HepG2 (cell line): Measurements from ENCODE around the gene TRAK1. TPM values are rescaled to one million over a fixed set of nuclear protein-coding genes. Genes with fewer than 3 reads are reported as not detected.

ENCODE experiments used
- ATF1 ChIP-seq: IDR thresholded peaks from 2 replicates; pipeline ENCODE4 v1.6.1; 2016; ENCODE audit warnings: mild to moderate bottlenecking, control low read depth
- CREM ChIP-seq, 2 experiments: sonication (generic) in 1 of 2; formaldehyde crosslinking in 1 of 2; IDR thresholded peaks; 2 replicates each; pipeline versions ENCODE4 v1.4.0 to v1.6.1; 2016 to 2020; ENCODE audit warnings: antibody characterized with exemption in 1 of 2, mild to moderate bottlenecking in 1 of 2, missing genetic modification reagents in 1 of 2
- GTF2F1 ChIP-seq: fragments of 150-350 bp; IDR thresholded peaks from 2 replicates; pipeline ENCODE4 v1.6.1; 2014; ENCODE audit warnings: low read length
- HBP1 ChIP-seq: IDR thresholded peaks from 2 replicates; pipeline ENCODE4 v1.6.1; 2016; ENCODE audit warnings: low read depth, control low read depth
- KLF6 ChIP-seq: IDR thresholded peaks from 2 replicates; pipeline ENCODE4 v1.8.0; 2016; ENCODE audit warnings: missing biosample characterization, missing genetic modification reagents
- NFIC ChIP-seq: IDR thresholded peaks from 2 replicates; pipeline ENCODE4 v1.6.1; 2012; ENCODE audit warnings: mild to moderate bottlenecking, low read length, inconsistent platforms
- NONO ChIP-seq, 2 experiments: fragments of 450-650 bp in 1 of 2; sonication (generic) in 1 of 2; formaldehyde crosslinking in 1 of 2; IDR thresholded peaks in 1 of 2; conservative IDR thresholded peaks in 1 of 2; 2 replicates each; pipeline versions ENCODE4 v1.6.1 to v1.8.0; 2017 to 2022; ENCODE audit warnings: mild to moderate bottlenecking in 1 of 2, missing genetic modification reagents in 1 of 2, moderate library complexity in 1 of 2
- PRDM4 ChIP-seq: sonication (generic); formaldehyde crosslinking; IDR thresholded peaks from 2 replicates; pipeline ENCODE4 v1.9.0; 2021; ENCODE audit warnings: missing genetic modification reagents, borderline replicate concordance
- RERE ChIP-seq: IDR thresholded peaks from 2 replicates; pipeline ENCODE4 v1.6.1; 2016; ENCODE audit warnings: low read depth, missing genetic modification reagents, missing compliant biosample characterization
- TARDBP ChIP-seq: sonication (generic); formaldehyde crosslinking; IDR thresholded peaks from 2 replicates; pipeline ENCODE4 v1.8.0; 2022; ENCODE audit warnings: mild to moderate bottlenecking, missing genetic modification reagents
- TRIM24 ChIP-seq: sonication (generic); formaldehyde crosslinking; IDR thresholded peaks from 2 replicates; pipeline ENCODE4 v1.8.0; 2022; ENCODE audit warnings: mild to moderate bottlenecking, missing genetic modification reagents
- ZFX ChIP-seq: sonication (generic); formaldehyde crosslinking; IDR thresholded peaks from 2 replicates; pipeline ENCODE4 v1.4.0; 2020; ENCODE audit warnings: mild to moderate bottlenecking, low read depth, missing genetic modification reagents, moderate library complexity
- ZNF160 ChIP-seq: sonication (generic); formaldehyde crosslinking; IDR thresholded peaks from 2 replicates; pipeline ENCODE4 v1.8.0; 2022; ENCODE audit warnings: mild to moderate bottlenecking, inconsistent platforms, missing genetic modification reagents
- ZNF232 ChIP-seq: sonication (generic); formaldehyde crosslinking; IDR thresholded peaks from 2 replicates; pipeline ENCODE4 v1.4.0; 2020; ENCODE audit warnings: missing genetic modification reagents, borderline replicate concordance
- ZNF331 ChIP-seq: sonication (generic); formaldehyde crosslinking; IDR thresholded peaks from 2 replicates; pipeline ENCODE4 v1.4.0; 2020; ENCODE audit warnings: missing genetic modification reagents
- ZNF383 ChIP-seq: sonication (generic); formaldehyde crosslinking; IDR thresholded peaks from 2 replicates; pipeline ENCODE4 v1.4.0; 2020; ENCODE audit warnings: missing genetic modification reagents, mild to moderate bottlenecking, borderline replicate concordance
- ZNF883 ChIP-seq: sonication (generic); formaldehyde crosslinking; IDR thresholded peaks from 2 replicates; pipeline ENCODE4 v1.5.1; 2020; ENCODE audit warnings: mild to moderate bottlenecking, missing genetic modification reagents; ENCODE audit errors: not compliant biosample characterization
- ZSCAN21 ChIP-seq: sonication (generic); formaldehyde crosslinking; IDR thresholded peaks from 2 replicates; pipeline ENCODE4 v1.8.0; 2022; ENCODE audit warnings: mild to moderate bottlenecking, missing genetic modification reagents, moderate library complexity, borderline replicate concordance
- polyA plus RNA-seq, 8 experiments: library from polyadenylated mRNA; depleted of rRNA in 3 of 8; stranded (reverse) in 7 of 8; unstranded in 1 of 8; fragments of >200 nt; fragmentation: Illumina TruSeq in 4 of 8; extraction: Trizol in 4 of 8; gene quantifications; 2 replicates each; pipeline versions ENCODE4 v1.2.1 to v1.2.3, GENCODE V29; 2011 to 2016; ENCODE audit warnings: low read depth in 4 of 8, missing spikeins in 1 of 8, mixed read lengths in 1 of 8; ENCODE audit not compliant: insufficient read depth in 1 of 8
- total RNA-seq, 5 experiments: library from RNA; depleted of rRNA; stranded (reverse); fragments of >200 nt; fragmentation: Illumina TruSeq; extraction: Trizol; gene quantifications; 2 replicates each; pipeline ENCODE4 v1.2.3, GENCODE V29; 2016; ENCODE audit warnings: low read depth in 1 of 5

TRAK1 gene
- total and polyA plus RNA-seq, 2 of the 13 experiments (the other 11 are each of a cell fraction or from before 2014, with no cell fraction given) = 20.5 to 46.6 TPM

- TF ChIP-seq HBP1 (CRISPR knock-in tag) (no peak), TRIM24 (CRISPR knock-in tag) (no peak), KLF6 (CRISPR knock-in tag) (no peak), RERE (CRISPR knock-in tag) (no peak), ZNF331 (no peak), NONO (IDR thresholded peaks at IDR 0.05) (no peak), NONO (CRISPR knock-in tag; conservative IDR thresholded peaks at IDR 0.05) (no peak), GTF2F1 (no peak), ATF1 (CRISPR knock-in tag) (no peak), ZNF160 (CRISPR knock-in tag) (no peak), CREM (IDR thresholded peaks at IDR 0.05) (no peak), CREM (CRISPR knock-in tag; IDR thresholded peaks at IDR 0.05) (no peak), NFIC (no peak), ZNF883 (CRISPR knock-in tag) (no peak), ZNF383 (CRISPR knock-in tag) (no peak), PRDM4 (CRISPR knock-in tag) (no peak), ZNF232 (CRISPR knock-in tag) (no peak), TARDBP (CRISPR knock-in tag) (peak; percentile 29; the same call in 1 of the 2 replicates), ZFX (CRISPR knock-in tag) (peak; percentile 91), ZSCAN21 (CRISPR knock-in tag) (peak; percentile 68; the same call in 1 of the 2 replicates)
These were observed 68.7 kb downstream of the TRAK1 start (continued) for GRCh38 chr3:42159706-42160472.
